ENCODE results near the gene ATP8A2.

ATP8A2 gene

GRCh38 chr13:26021956-26022355 is 650.2 kb downstream of the ATP8A2 start:
- Histone ChIP-seq H3K27me3 (ENCODE audit: control insufficient read depth, insufficient read depth, low read length, poor library complexity, severe bottlenecking) (no peaks in the 10 kb centered on the region), H3K36me3 (ENCODE audit: control insufficient read depth, insufficient read depth, low read length) (no peaks in the 10 kb centered on the region), H3K4me3 (ENCODE audit: insufficient read depth, low read depth, low read length) (no peak overlapping the region), H3K27ac (ENCODE audit: insufficient read depth, low read depth, low read length, poor library complexity, severe bottlenecking) (no peak overlapping the region), H3K4me1 (ENCODE audit: control insufficient read depth, insufficient read depth, low read length) (peaks cover 11% of the 10 kb centered on the region), H3K9me3 (ENCODE audit: control insufficient read depth, low read length) (no peaks in the 10 kb centered on the region)
- 88 to 89% methylated on average over 3 of the region's 3 CpGs for WGBS, 2 experiments

GRCh38 chr13:26022538-26023292 is 650.9 kb downstream of the ATP8A2 start:
- H3K4me3 ChIP-seq (ENCODE audit: insufficient read depth, low read depth, low read length), result no peak overlapping the region
- 90 to 92% methylated on average over 13 of the region's 13 CpGs for WGBS, 2 experiments
- H3K27me3 ChIP-seq (ENCODE audit: control insufficient read depth, insufficient read depth, low read length, poor library complexity, severe bottlenecking), result no peaks in the 10 kb centered on the region
- peaks cover 11% of the 10 kb centered on the region for H3K4me1 ChIP-seq (ENCODE audit: control insufficient read depth, insufficient read depth, low read length)
- H3K27ac ChIP-seq (ENCODE audit: insufficient read depth, low read depth, low read length, poor library complexity, severe bottlenecking), result no peak overlapping the region
- H3K36me3 ChIP-seq (ENCODE audit: control insufficient read depth, insufficient read depth, low read length), result no peaks in the 10 kb centered on the region
- H3K9me3 ChIP-seq (ENCODE audit: control insufficient read depth, low read length), result no peaks in the 10 kb centered on the region

- no peak overlapping the region for H3K27ac ChIP-seq (ENCODE audit: insufficient read depth, low read depth, low read length, poor library complexity, severe bottlenecking)
- no peaks in the 10 kb centered on the region for H3K36me3 ChIP-seq (ENCODE audit: control insufficient read depth, insufficient read depth, low read length)
- H3K4me3 ChIP-seq (ENCODE audit: insufficient read depth, low read depth, low read length), result no peak overlapping the region
- no peaks in the 10 kb centered on the region for H3K27me3 ChIP-seq (ENCODE audit: control insufficient read depth, insufficient read depth, low read length, poor library complexity, severe bottlenecking)
- H3K9me3 ChIP-seq (ENCODE audit: control insufficient read depth, low read length), result no peaks in the 10 kb centered on the region
- peaks cover 11% of the 10 kb centered on the region for H3K4me1 ChIP-seq (ENCODE audit: control insufficient read depth, insufficient read depth, low read length)
- WGBS, 2 experiments, result 82 to 87% methylated on average over 9 of the region's 9 CpGs
These were observed 652.8 kb downstream of the ATP8A2 start for GRCh38 chr13:26024558-26024957.

- WGBS, 2 experiments, result 54 to 59% methylated on average over 12 of the region's 12 CpGs
- Histone ChIP-seq H3K9me3 (ENCODE audit: control insufficient read depth, low read length) (no peaks in the 10 kb centered on the region), H3K27ac (ENCODE audit: insufficient read depth, low read depth, low read length, poor library complexity, severe bottlenecking) (no peak overlapping the region), H3K36me3 (ENCODE audit: control insufficient read depth, insufficient read depth, low read length) (no peaks in the 10 kb centered on the region), H3K27me3 (ENCODE audit: control insufficient read depth, insufficient read depth, low read length, poor library complexity, severe bottlenecking) (no peaks in the 10 kb centered on the region), H3K4me1 (ENCODE audit: control insufficient read depth, insufficient read depth, low read length) (peaks cover 11% of the 10 kb centered on the region), H3K4me3 (ENCODE audit: insufficient read depth, low read depth, low read length) (no peak overlapping the region)
These were observed 653.4 kb downstream of the ATP8A2 start for GRCh38 chr13:26025196-26025595.

GRCh38 chr13:26025771-26026170 is 654.0 kb downstream of the ATP8A2 start:
- Histone ChIP-seq H3K4me1 (ENCODE audit: control insufficient read depth, insufficient read depth, low read length) (peaks cover 11% of the 10 kb centered on the region), H3K9me3 (ENCODE audit: control insufficient read depth, low read length) (no peaks in the 10 kb centered on the region), H3K27me3 (ENCODE audit: control insufficient read depth, insufficient read depth, low read length, poor library complexity, severe bottlenecking) (no peaks in the 10 kb centered on the region), H3K27ac (ENCODE audit: insufficient read depth, low read depth, low read length, poor library complexity, severe bottlenecking) (no peak overlapping the region), H3K36me3 (ENCODE audit: control insufficient read depth, insufficient read depth, low read length) (no peaks in the 10 kb centered on the region), H3K4me3 (ENCODE audit: insufficient read depth, low read depth, low read length) (no peak overlapping the region)
- 94 to 97% methylated on average over 4 of the region's 4 CpGs for WGBS, 2 experiments

- Histone ChIP-seq H3K27ac (ENCODE audit: insufficient read depth, low read depth, low read length, poor library complexity, severe bottlenecking) (no peak overlapping the region), H3K9me3 (ENCODE audit: control insufficient read depth, low read length) (no peaks in the 10 kb centered on the region), H3K4me1 (ENCODE audit: control insufficient read depth, insufficient read depth, low read length) (peaks cover 11% of the 10 kb centered on the region), H3K36me3 (ENCODE audit: control insufficient read depth, insufficient read depth, low read length) (no peaks in the 10 kb centered on the region), H3K27me3 (ENCODE audit: control insufficient read depth, insufficient read depth, low read length, poor library complexity, severe bottlenecking) (no peaks in the 10 kb centered on the region), H3K4me3 (ENCODE audit: insufficient read depth, low read depth, low read length) (no peak overlapping the region)
- WGBS, 2 experiments, result 89 to 91% methylated on average over 4 of the region's 4 CpGs
These were observed 654.4 kb downstream of the ATP8A2 start for GRCh38 chr13:26026211-26026610.

- no peak overlapping the region for H3K27ac ChIP-seq (ENCODE audit: insufficient read depth, low read depth, low read length, poor library complexity, severe bottlenecking)
- no peaks in the 10 kb centered on the region for H3K27me3 ChIP-seq (ENCODE audit: control insufficient read depth, insufficient read depth, low read length, poor library complexity, severe bottlenecking)
- 91 to 96% methylated on average over 4 of the region's 4 CpGs for WGBS, 2 experiments
- no peaks in the 10 kb centered on the region for H3K9me3 ChIP-seq (ENCODE audit: control insufficient read depth, low read length)
- H3K36me3 ChIP-seq (ENCODE audit: control insufficient read depth, insufficient read depth, low read length), result no peaks in the 10 kb centered on the region
- H3K4me1 ChIP-seq (ENCODE audit: control insufficient read depth, insufficient read depth, low read length), result peaks cover 11% of the 10 kb centered on the region
- H3K4me3 ChIP-seq (ENCODE audit: insufficient read depth, low read depth, low read length), result no peak overlapping the region
These were observed 657.9 kb downstream of the ATP8A2 start for GRCh38 chr13:26029581-26030136.

GRCh38 chr13:26030331-26030730 is 658.6 kb downstream of the ATP8A2 start:
- Histone ChIP-seq H3K36me3 (ENCODE audit: control insufficient read depth, insufficient read depth, low read length) (no peaks in the 10 kb centered on the region), H3K4me1 (ENCODE audit: control insufficient read depth, insufficient read depth, low read length) (peaks cover 8% of the 10 kb centered on the region), H3K27me3 (ENCODE audit: control insufficient read depth, insufficient read depth, low read length, poor library complexity, severe bottlenecking) (no peaks in the 10 kb centered on the region), H3K27ac (ENCODE audit: insufficient read depth, low read depth, low read length, poor library complexity, severe bottlenecking) (no peak overlapping the region), H3K9me3 (ENCODE audit: control insufficient read depth, low read length) (no peaks in the 10 kb centered on the region), H3K4me3 (ENCODE audit: insufficient read depth, low read depth, low read length) (no peak overlapping the region)
- WGBS, 2 experiments, result 92 to 95% methylated on average over 3 to 4 of the region's 4 CpGs

GRCh38 chr13:26034018-26034417 is 662.2 kb downstream of the ATP8A2 start:
- H3K27me3 ChIP-seq (ENCODE audit: control insufficient read depth, insufficient read depth, low read length, poor library complexity, severe bottlenecking), result no peaks in the 10 kb centered on the region
- WGBS, 2 experiments, result 94% methylated on average over 3 of the region's 3 CpGs
- H3K27ac ChIP-seq (ENCODE audit: insufficient read depth, low read depth, low read length, poor library complexity, severe bottlenecking), result no peak overlapping the region
- H3K9me3 ChIP-seq (ENCODE audit: control insufficient read depth, low read length), result no peaks in the 10 kb centered on the region
- no peak overlapping the region for H3K4me3 ChIP-seq (ENCODE audit: insufficient read depth, low read depth, low read length)
- H3K36me3 ChIP-seq (ENCODE audit: control insufficient read depth, insufficient read depth, low read length), result no peaks in the 10 kb centered on the region
- H3K4me1 ChIP-seq (ENCODE audit: control insufficient read depth, insufficient read depth, low read length), result no peaks in the 10 kb centered on the region

GRCh38 chr13:26036383-26036782 is 664.6 kb downstream of the ATP8A2 start:
- no peaks in the 10 kb centered on the region for H3K4me1 ChIP-seq (ENCODE audit: control insufficient read depth, insufficient read depth, low read length)
- H3K27ac ChIP-seq (ENCODE audit: insufficient read depth, low read depth, low read length, poor library complexity, severe bottlenecking), result no peak overlapping the region
- 76 to 82% methylated on average over 3 of the region's 4 CpGs for WGBS, 2 experiments
- H3K27me3 ChIP-seq (ENCODE audit: control insufficient read depth, insufficient read depth, low read length, poor library complexity, severe bottlenecking), result no peaks in the 10 kb centered on the region
- H3K36me3 ChIP-seq (ENCODE audit: control insufficient read depth, insufficient read depth, low read length), result no peaks in the 10 kb centered on the region
- H3K9me3 ChIP-seq (ENCODE audit: control insufficient read depth, low read length), result no peaks in the 10 kb centered on the region
- no peak overlapping the region for H3K4me3 ChIP-seq (ENCODE audit: insufficient read depth, low read depth, low read length)

Measured in ectodermal cell (in vitro differentiated cells).